RPMI8226 (cell line): Measurements from ENCODE around the gene ZNF768.
"Not testable (repeated sequence)": the region's sequence is repeated elsewhere in the genome, so short reads cannot be mapped to it uniquely, and the experiment has no call there.

ENCODE experiments used
- DNase-seq: peaks from one replicate; pipeline ENCODE4 v3.0.0-alpha.2; 2015

Gene ZNF768

DNA sequence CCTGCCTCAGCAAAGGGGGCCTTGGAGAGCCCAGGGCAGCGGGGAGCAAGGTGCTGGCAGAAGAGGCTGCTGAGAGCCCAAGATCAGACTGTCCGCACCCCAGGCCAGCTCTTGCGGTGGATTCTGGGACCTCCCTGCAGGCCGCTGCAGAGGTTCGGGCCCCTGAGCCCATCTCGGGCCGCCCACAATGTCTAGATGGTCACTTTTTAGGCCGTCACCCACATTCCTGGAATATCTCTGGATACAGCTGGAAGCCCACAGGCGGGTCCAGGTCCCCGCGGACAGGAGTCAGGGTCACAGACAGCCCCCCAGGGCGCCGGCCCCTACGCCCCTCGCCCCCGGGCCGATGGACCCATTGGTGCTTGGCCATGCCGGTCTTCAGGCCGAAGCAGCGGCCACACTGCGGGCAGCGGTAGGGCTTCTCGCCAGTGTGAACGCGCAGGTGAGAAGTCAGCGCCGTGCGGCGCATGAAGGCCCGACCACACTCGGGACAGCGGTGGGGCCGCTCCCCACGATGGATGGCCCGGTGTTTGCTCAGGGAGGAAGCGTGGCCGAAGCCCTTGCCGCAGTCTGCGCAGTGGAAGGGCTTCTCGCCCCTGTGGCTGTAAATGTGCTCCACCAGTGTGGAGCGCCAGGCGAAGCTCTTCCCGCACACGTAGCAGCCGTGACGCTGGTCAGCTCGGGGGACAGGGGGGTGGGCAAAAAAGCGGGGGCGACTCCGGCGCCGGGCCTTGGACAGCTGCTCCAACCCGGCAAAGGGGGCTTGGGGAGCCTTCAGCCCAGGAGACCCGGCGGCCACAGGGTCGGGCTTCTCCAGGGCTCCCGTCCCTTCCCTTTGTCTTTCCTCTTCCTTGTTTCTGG lies 6.1 kb upstream of the ZNF768 start:
- DNase-seq: no peak

DNA sequence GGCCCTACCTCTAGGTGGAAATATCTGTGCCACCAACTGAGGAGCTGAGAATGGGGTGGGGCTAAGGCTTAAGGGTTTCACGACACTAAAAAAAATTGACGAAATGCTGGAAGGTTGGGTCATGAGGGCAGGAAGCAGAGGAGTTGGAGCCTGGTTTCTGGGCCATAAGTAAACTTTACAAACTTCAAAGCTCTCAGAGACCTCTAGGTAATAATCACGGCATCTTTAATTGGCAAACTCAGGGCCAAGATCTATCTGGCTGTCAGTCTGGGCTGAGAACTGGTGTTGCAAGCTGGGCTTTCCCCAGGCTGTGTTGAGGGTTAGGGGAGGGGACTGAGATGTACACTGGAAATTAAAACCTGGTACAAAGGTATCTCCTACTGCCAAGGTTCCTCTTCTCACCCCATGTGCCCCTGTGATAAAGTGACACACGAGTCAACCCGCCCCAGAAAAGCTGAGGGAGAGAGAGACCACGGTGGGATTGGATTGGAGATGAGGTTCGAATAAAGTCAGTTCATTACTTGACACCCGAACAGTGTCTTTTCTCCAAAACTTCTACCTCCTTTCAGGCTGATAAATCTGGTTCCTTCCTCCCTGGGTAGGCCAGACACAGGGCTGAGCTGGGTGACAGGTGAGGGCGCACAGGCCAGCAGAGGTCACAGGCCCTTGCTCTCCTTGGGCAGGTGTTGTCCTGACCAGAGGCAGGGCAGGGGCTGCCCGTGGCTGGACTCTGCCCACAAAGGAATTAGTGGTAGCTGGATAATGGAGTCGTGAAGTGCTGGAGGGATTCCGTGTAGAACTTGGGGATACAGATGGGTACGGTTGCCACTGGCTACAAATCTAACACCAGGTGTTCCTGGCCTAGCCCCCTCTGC lies 4.0 kb upstream of the ZNF768 start:
- DNase-seq: no peak

DNA sequence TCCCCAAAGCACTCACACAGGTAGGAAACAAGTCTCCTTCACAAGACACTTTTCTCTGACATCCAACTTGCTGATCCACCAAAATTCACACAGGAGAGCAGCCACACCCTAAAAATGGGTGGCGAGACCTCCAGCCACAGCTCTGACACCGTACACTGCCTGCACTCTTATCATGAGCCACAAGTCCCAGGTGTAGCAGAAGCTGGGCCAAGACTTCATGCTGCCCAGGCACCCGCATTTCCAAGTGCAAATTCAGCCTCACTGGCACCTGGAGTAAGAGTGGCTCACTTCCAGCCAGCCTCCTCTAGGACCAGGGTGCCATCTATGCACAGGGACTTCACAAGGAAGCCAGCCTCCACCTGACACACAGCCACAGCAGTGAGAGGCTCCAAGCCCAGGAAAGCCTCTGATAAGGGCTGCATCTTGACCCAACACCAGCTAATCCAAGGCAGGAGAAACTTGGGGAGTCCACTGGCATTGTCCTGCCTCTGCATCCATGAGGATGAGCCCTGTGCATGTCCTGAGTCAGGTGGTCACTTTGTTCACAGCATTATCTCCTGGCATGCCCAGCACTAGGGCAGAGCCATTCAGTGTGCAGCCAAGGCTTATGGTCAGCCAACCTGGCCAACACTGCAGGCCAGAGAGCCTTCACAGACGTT lies 2.6 kb upstream of the ZNF768 start:
- DNase-seq: peak; percentile 63

DNA sequence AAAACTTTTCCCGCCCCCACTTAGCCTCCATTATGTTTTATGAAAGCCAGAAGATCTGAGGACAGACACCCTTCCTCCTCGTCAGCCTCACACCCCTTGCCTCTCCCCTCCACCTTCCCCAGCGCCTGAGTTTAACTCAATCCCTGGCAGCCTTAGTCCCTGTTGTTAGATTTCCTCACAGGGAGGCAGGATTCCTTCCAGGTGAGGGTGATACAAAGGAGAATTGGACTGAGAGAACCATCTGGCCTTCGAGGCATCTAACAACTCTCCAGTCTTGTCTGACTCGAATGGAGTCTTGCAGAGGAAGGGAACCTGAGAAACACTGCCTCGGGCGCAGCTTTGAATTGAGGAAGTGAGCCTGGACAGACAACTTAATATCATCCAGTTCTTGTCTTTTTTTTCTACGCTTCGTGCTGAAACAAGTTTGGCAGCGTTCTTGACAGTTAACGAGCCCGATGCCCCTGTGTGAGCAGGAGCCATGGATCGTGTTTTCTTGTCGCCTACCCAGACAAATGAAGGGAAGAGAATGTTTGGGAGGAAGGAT lies 1.3 kb upstream of the ZNF768 start:
- DNase-seq: peak; percentile 92

DNA sequence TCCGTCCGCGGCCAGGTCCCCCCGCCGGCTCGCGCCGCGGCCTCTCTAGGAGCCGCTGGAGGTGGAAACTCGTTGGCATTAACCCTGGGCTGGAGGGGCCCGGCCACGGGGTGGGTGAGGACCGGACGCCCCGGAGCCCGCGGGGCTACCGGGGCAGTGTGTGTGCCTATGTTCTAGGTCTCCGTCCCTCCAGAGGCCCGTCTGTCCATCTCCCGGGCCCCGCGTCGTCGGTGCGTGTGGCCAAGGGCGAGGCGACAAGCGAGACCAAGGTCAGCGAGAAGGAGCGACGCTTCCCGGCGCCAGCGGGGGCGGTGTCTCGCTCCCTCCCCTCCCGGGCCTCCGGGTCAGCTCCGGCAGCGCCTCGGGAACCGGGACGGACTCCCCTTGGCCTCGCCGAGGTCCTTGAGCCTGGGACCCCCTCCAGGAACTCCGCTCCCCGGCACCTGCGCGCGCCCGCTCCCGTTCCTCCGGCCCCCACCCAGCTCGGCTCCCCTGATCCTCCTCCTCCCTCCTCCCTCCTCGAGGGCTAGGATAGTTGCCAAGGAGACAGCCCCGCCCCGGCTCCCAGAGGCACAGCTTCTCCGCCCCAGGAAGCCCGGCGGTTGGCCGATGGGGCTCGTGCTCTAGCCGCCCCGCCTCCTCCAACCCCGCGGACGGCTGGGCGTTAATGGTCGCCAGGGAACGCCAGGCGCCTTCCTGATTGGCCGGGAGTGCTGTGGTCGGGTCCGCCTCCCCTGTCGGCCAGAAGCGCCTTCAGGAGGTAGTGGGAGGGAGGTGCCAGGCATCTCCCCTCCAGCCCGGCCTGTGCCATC lies 663 bp upstream of the ZNF768 start:
- peak; percentile 99 for DNase-seq

DNA sequence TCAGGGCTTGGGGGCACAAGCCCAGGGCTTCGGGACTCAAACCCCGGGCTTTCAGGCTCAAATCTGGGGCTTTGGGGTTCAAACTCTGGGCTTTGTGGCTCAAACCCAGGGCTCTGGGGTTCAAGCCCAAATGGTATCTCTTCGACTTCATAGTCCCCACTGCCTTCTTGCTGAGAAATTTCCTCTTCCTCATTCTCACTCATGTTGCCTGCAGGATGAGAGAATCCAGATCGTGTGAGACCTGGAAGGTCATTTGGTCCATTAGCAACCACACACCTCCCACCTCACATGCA lies 576 bp downstream of the ZNF768 start:
- no peak for DNase-seq

DNA sequence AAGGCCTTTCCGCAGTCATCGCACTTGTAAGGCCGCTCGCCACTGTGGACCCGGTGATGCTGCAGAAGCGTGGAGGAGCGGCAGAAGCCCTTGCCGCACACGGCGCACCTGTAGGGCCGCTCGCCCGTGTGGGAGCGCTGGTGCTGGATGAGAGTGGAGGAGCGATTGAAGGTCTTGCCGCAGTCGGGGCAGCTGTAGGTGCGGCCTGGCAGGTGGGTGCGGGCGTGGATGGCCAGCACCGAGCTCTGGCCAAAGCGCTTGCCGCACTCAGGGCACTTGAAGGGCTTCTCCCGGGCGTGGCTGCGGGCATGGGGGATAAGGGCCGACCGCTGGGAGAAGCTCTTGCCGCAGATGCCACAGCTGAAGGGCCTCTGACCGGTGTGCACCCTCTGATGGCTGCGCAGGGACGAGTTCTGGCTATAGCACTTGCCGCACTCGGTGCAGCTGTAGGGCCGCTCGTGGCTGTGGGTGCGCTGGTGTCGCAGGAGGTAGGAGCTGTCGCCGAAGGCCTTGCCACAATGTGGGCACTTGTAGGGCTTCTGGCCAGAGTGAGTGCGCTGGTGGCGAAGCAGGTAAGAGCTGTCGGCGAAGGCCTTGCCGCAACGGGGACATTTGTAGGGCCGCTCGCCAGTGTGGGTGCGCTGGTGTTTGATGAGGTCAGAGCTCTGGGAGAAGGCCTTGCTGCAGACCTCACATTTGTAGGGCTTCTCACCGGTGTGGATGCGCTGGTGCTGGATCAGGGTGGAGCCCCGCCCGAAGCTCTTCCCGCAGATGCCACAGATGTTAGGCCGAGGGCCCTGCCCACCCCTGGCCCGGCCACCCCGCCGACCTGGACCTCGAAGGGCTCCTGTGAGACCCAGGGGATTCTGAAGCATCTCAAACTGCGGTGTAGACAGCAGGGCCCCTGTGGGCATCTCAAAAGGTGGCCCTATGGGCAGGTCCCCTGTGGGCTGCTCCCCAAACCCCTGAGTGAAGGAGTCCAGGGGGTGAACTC lies 1.5 kb downstream of the ZNF768 start:
- no peak for DNase-seq

DNA sequence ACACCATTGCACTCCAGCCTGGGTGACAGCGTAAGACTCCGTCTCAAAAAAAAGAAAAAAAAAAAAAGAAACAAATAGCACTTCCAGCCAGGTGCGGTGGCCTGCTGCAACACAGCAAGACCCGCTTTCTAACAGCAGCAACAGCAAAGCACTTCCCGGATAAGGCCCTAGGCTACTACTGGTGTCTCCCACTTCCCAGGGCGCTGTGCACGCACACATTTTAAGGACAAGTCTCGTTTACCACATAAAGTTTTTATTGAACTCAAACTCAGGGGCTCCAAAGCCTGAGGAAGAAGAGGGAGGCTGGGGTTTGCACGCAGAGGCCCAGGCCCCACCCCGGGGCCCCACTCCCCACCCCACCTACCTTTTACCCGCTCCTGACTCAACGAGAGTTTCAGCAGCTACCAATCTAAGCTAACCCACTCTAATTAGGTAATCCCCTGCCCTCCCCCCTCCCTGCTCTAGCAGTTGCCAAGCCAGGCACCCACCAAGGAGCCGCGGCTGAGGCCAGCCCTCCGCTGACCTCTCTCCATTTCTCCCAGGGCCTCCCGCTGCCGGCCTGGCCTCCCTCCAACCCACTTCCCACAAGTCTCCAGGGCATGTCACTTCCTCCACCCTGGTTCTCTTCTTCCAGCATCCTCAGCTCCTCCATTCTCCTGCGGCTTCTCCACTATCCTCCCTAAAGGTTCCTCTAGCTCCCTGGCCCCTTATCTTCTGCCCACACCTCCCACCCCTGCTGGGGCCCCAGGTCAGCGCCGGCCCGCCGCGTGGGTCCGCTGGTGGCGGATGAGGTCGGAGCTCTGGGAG lies 2.4 kb downstream of the ZNF768 start:
- DNase-seq: no peak

DNA sequence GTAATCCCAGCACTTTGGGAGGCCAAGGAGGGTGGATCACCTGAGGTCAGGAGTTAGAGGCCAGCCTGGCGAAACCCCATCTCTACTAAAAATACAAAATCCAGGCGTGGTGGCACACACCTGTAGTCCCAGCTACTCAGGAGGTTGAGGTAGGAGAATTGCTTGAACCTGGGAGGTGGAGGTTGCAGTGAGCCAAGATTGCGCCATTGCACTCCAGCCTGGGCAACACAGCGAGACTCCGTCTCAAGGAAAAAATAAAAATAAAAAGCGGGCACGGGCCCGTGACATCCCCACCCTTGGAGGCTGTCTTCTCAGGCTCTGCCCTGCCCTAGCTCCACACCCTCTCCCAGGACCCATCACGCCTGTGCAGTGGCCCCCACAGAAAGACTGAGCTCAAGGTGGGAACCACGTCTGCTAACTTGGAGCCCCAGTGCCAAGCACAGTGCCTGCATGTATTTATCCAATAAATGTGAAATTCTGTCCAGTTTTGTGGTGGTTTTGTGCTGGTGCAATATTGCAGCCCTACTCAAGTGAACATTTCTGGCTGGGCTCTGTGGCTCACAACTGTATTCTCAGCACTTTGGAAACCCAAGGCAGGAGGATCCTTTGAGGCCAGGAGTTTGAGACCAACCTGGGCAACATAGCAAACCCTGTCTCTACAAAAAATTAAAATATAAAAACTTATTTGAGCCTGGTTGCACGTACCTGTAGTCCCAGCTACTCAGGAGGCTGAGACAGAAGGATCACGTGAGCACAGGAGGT lies 3.5 kb downstream of the ZNF768 start:
- DNase-seq: not testable (repeated sequence)

DNA sequence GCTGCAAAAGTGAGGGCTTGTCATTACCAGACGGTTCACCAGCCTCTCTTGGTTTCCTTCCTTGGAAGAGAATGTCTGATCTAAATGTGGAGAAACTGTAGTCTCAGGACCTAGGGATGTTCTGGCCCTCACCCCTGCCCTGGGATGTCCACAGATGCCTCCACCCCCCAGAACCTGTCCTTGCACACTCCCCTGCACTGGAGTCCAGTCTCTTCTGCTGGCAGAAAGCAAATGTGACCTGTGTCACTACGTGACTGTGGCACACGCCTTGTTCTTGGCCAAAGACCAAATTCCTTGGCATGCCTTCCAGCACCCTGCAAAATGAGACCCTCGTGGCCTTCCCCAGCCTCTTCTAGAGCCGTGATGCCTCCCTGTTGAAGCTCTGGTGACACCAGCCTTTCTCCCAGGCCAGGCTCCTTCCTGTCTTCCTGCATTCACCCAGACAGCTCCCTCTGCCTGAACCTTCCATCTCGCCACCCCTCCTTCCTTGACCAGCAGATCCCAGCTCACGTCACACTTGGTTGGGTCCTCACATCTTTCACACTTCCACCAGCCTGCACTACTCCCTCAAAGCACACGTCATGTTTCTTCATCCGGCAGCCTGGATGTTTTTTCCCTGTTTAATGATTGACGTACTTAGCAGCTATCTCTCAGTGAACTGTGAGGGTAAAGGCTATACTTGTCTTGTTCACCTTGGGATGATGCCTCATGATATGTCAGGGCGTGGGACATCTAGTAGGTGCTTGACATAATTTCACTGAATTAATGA lies 4.3 kb downstream of the ZNF768 start:
- DNase-seq: no peak

DNA sequence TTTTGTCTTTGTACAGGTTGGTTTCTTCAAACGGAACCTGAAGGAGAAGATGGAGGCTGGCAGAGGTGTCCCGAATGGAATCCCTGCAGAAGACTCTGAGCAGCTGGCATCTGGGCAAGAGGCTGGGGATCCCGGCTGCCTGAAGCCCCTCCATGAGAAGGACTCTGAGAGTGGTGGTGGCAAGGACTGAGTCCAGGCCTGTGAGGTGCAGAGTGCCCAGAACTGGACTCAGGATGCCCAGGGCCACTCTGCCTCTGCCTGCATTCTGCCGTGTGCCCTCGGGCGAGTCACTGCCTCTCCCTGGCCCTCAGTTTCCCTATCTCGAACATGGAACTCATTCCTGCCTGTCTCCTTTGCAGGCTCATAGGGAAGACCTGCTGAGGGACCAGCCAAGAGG lies 4.9 kb downstream of the ZNF768 start:
- DNase-seq: no peak

DNA sequence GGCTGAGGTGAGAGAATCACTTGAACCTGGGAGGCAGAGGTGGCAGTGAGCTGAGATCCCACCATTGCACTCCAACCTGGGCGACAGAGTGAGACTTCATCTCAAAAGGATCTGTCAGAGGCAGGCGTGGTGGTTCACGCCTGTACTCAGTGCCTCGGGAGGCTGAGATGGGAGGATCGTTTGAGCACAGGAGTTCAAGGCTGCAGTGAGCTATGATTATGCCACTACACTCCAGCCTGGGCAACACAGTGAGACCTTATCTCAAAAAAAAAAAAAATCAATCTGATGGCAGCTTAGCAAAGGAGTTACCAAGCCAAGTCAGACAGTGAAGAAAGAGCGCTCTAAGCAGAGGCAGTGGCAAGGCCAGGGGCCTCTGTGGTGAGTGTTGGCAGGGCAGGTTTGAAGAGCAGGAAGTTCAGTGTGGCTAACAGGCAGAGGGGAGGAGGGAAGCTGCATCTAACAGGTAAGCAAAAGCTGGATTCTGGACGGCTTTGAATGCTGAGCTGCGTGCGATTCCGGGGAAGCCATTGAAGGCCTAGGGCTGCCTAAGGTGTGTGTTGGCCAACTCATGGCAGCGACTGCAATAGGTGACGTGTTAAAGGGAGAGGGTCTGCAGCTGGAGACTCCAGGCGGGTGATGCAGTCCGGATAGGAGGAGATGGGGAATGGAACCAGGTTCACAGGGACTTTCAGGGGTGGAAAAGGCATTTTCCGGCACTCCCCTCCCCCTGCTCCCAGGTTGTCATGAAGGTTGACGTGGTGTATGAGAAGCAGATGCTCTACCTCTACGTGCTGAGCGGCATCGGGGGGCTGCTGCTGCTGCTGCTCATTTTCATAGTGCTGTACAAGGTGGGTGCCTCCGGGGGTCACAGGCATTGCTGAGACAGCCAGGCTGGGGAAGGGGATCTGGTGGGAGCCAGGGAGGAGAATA lies 7.0 kb downstream of the ZNF768 start:
- DNase-seq: no peak

DNA sequence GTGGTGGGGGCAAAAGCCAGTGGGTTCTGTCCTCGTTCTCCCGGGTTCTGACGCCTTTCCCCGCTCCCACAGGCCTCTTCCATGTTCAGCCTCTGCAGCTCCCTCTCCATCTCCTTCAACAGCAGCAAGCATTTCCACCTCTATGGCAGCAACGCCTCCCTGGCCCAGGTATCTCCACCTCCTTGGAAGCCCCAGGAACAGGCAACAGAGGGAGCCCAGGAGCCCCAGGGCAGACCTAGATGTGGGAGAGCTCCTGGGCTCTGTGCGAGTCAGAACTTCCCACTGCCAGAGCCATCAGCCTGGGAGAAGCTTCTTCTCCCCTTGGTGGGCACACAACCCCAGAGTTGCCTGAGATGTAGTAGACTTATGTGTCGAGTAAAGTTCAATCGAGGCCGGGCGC lies 7.8 kb downstream of the ZNF768 start:
- DNase-seq: no peak

DNA sequence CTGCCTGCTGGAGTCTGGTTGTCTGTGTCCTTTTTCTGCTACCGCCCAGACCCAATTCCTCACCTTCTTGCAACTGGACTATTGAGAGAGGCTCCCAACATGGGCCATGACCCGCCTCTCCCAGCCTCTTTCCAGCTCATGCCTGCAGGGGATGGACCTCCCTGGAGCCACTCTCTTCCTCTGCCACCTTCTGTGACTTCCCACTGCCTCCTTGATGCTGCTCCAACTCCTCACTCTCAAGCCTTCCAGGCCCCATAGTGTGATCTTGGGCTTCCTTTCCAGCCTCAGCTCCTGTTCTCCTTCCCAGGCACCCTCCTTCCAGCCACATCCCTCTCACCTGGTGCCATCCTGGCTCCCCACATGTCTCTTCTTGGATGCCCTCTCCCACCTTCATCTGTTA lies 11.1 kb downstream of the ZNF768 start:
- no peak for DNase-seq

DNA sequence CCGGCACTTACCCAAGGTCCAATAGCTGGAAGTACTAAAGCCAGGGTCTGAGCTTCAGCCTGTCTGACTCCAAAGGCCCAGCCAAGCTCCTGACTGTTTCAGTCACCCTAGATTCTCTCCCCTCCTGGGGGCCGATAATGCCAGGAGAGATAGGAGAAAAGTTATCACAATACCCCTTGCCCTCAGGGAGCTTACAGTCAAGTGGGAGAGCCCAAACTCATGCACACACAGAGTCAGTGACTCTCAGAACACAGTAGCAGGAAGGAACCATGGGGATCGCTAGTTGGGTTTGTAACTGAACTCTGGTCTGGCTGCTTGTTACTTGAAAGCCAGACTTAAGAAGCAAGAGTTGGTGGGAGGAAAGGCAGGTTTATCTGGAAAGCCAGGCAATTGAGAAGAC lies 14.9 kb downstream of the ZNF768 start:
- no peak for DNase-seq

DNA sequence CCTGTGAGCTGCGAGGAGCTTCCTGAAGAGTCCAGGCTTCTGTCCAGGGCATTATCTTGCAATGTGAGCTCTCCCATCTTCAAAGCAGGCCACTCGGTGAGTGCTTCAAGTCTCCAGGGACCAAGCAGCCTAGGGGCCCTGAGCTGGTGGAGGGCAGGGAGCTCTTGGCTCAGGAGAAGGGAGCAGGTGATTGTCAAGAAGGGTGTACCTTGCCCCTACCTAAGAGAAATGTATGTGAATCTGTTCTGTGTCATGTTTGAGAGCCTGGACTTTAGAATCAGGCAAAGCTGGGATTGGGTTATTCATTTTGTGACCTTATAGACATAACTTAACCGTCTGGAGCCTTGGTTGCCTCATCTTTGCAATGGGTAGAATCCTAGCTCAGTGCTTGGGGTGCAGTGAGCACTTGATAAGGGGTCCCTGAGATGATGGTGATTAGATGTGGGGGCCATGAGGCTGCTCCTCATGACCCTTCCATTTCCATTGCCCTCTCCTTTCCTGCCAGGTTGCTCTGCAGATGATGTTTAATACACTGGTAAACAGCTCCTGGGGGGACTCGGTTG lies 15.9 kb downstream of the ZNF768 start:
- no peak for DNase-seq

DNA sequence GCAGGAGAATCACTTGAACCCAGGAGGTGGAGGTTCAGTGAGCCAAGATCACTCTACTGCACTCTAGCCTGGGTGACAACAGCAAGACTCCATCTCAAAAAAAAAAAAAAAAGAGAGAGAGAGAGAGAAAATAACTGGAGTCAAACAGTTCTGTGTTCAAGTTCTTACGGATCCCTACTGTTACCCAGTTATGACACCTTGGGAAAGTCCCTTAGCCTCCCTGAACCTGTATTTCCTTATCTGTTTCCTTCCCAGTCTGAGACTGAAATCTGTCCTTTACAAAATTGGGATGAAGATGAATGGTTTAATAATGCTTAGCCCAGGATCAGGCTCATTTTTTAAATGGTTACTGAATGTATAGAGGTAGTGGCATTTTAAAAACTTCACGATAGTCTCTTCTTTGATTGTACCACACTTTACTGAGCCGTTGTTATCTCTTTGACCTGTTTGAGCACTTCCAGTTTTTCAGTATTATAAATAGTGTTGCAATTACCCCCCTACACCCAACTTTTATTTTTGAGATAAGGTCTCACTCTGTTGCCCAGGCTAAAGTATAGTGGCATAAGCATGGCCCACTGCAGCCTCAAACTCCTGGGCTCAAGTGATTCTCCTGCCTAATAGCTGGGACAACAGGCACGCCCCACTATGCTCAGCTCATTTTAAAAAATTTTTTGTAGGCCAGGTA lies 17.1 kb downstream of the ZNF768 start:
- DNase-seq: no peak
